Suprapubic skin (tissue), 3 donors: ENCODE results near the gene NACAD.

ENCODE experiments used
- POLR2A ChIP-seq, 2 donors: fragments of 450-650 bp; IDR thresholded peaks; one replicate each; pipeline ENCODE4 v1.6.1; 2017; ENCODE audit warnings: antibody characterized with exemption in 2 of 2, mild to moderate bottlenecking in 2 of 2, moderate library complexity in 2 of 2
- TF ChIP-seq, protein P1 (sequence below), 2 donors: fragments of 200-600 bp in 1 of 2; fragments of 450-650 bp in 1 of 2; sonication (generic) in 1 of 2; IDR thresholded peaks; one replicate each; pipeline ENCODE4 v1.5.1; 2016 to 2019; ENCODE audit warnings: antibody characterized with exemption in 2 of 2, mild to moderate bottlenecking in 1 of 2, moderate library complexity in 1 of 2

DNA sequence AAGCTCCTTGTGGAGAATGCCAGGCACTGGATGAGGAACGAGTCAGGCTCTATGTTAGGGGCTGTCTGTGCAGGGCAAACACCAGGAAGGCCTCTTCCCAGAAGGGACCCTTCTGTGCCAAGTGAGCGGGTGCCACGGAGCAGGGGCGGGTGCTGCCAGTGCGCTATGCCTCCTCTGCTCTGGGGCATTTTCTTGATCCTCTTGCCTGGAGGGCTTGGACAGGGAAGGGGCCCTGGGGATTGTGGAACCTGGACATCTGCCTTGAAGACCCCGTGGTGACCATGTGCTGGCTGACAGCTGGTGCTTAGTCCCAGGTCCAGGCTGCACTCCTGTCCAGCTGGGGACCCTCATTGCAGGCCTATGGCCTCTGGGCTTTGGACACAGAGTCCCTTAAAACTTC is 38.2 kb upstream of the NACAD start:
- TF ChIP-seq, protein P1, sequence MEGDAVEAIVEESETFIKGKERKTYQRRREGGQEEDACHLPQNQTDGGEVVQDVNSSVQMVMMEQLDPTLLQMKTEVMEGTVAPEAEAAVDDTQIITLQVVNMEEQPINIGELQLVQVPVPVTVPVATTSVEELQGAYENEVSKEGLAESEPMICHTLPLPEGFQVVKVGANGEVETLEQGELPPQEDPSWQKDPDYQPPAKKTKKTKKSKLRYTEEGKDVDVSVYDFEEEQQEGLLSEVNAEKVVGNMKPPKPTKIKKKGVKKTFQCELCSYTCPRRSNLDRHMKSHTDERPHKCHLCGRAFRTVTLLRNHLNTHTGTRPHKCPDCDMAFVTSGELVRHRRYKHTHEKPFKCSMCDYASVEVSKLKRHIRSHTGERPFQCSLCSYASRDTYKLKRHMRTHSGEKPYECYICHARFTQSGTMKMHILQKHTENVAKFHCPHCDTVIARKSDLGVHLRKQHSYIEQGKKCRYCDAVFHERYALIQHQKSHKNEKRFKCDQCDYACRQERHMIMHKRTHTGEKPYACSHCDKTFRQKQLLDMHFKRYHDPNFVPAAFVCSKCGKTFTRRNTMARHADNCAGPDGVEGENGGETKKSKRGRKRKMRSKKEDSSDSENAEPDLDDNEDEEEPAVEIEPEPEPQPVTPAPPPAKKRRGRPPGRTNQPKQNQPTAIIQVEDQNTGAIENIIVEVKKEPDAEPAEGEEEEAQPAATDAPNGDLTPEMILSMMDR (IDR thresholded peaks at IDR 0.05) = no peak
- TF ChIP-seq POLR2A (IDR thresholded peaks at IDR 0.05) = no peak
